COLO668 (cell line): ENCODE measurements around the gene IFIT3.
A peak's percentile ranks its signal among the peaks of the same experiment; 100 is the strongest.
"Not testable (repeated sequence)": the region's sequence is repeated elsewhere in the genome, so short reads cannot be mapped to it uniquely, and the experiment has no call there.

Experiments
- DNase-seq: peaks from one replicate; lab custom pipeline; 2025; ENCODE audit not compliant: unreplicated experiment; lab: John Stamatoyannopoulos, UW

The IFIT3 gene

DNA sequence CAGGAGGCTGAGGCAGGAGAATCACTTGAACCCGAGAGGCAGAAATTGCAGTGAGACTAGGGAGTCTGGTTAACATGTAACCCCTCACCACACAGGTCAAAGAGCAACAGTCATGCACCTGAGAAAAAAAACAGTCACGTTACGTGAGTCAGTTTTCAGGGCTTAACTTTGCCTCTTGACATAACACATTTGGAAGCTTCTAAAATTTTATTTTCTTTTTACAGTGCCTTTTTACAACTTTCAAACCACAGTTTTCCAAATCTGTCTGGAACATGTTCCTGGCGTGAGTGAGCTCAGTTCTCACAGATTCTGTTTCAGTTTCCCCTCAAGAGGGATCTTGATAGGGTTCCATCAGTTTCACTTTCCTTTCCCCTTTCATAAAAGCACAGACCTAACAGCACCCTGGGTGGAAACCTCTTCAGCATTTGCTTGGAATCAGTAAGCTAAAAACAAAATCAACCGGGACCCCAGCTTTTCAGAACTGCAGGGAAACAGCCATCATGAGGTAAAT lies 4.4 kb downstream of the IFIT3 start:
- DNase-seq: no peak

DNA sequence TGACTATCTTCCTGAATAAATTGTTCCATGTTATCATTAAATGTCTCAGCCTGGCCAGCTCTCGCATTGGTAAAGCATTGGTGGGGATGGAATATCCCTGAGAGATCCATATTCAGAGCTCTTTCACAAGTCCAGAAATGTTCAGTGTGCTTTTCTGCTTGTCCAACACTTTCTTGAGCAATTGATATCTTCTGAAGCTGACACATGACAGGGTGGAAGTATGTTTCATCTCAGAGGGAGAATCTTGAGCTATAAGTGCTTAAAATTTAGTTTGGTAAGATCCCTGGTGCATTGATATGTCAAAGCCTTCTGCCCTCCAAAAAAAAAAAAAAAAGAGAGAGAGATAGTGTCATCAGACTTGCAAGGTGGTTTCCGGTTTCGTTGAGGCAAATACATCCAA lies 7.4 kb downstream of the IFIT3 start:
- DNase-seq: no peak

DNA sequence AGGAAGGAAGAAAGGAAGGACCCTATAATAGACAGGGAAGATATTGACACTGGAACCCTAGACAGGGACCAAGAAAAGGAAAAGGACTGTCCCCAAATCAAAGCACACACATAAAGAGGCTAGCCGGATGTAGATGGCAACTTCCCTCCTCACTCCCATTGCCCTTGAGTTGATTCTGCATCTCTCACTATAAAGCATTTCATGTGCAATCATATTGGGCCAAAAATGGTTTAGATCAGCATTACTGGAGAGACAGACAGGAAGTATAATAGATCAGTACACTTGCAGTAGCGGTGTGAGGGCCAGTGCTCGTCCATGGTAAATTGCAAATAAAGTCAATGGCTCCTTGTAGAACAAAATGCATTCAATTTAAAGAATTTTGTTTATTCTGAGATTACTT lies 8.4 kb downstream of the IFIT3 start:
- DNase-seq: no peak

DNA sequence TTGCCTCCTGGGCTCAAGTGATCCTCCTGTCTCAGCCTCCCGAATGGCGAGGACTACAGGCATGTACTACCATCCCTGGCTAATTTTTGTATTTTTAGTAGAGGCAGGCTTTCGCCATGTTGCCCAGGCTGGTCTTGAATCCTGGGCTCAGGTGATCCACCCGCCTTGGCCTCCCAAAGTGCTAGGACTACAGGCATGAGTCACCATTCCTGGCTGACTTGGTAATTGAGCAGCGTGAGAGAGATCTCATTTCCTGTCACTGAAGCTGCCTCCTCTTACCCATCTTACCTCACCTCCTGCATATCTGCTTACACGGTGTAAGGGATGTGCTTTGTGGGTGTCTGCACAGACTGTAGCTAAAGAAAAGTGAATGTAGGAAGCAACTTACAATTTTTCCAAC lies 9.7 kb downstream of the IFIT3 start:
- DNase-seq: peak; percentile 3

DNA sequence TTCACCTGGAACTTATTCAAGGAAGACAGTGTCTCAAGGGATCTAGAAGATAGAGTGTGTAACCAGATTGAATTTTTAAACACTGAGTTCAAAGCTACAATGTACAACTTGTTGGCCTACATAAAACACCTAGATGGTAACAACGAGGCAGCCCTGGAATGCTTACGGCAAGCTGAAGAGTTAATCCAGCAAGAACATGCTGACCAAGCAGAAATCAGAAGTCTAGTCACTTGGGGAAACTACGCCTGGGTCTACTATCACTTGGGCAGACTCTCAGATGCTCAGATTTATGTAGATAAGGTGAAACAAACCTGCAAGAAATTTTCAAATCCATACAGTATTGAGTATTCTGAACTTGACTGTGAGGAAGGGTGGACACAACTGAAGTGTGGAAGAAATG lies 10.9 kb downstream of the IFIT3 start:
- no peak for DNase-seq

DNA sequence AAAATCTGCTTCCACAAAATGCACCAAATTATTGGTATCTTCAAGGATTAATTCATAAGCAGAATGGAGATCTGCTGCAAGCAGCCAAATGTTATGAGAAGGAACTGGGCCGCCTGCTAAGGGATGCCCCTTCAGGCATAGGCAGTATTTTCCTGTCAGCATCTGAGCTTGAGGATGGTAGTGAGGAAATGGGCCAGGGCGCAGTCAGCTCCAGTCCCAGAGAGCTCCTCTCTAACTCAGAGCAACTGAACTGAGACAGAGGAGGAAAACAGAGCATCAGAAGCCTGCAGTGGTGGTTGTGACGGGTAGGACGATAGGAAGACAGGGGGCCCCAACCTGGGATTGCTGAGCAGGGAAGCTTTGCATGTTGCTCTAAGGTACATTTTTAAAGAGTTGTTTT lies 12.1 kb downstream of the IFIT3 start:
- no peak for DNase-seq

DNA sequence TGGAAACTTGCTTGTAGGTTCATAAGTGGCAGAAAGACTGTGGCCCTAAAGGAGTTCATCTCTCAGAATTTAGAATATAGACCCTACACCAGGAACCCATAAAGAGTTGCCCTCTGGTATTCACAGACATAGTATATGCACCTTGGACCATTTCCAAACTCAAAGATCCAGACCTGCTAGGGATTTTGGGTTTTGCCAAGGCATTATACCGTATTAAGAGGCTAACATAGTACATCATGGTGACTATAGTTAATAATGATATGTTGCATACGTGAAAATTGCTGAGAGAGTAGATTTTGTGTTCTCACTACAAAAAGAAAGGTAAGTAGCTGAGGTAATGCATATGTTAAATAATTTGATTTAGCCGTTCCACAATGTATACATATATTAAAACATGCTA lies 13.9 kb downstream of the IFIT3 start:
- no peak for DNase-seq

DNA sequence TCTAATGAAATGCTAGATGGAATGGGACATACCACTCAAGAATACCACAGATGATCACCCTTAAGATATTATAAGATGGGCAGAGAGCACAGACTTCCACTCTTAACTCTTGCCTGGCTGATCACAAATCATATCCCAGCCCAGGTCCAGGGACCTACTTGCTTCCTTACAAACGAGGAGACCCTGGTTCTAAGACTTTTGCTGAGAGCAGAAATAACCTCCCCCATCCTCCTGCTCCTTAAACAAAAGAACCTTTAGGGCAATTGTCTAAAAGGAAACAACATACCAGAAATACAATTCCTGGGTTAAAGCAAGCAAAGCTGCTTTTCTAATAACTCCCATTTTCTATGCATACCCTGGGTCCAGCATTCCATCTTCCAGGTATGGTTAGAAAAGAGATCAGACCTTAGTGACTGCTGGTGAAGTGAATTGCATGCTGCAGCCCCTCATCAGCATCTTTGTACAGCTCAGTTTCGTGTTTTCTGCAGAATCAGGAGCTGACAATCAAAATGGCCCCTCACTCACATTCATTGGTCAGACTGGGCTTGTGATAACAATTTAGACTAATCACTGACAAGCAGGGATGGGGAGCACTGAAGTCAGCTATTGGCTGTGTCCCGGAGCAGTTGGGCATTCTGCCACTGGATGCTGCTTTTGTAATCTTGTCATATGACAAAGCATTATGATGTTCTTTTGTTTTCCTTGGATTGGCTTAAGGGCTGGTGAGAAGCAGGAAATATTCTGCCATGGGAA lies 14.6 kb downstream of the IFIT3 start:
- no peak for DNase-seq

DNA sequence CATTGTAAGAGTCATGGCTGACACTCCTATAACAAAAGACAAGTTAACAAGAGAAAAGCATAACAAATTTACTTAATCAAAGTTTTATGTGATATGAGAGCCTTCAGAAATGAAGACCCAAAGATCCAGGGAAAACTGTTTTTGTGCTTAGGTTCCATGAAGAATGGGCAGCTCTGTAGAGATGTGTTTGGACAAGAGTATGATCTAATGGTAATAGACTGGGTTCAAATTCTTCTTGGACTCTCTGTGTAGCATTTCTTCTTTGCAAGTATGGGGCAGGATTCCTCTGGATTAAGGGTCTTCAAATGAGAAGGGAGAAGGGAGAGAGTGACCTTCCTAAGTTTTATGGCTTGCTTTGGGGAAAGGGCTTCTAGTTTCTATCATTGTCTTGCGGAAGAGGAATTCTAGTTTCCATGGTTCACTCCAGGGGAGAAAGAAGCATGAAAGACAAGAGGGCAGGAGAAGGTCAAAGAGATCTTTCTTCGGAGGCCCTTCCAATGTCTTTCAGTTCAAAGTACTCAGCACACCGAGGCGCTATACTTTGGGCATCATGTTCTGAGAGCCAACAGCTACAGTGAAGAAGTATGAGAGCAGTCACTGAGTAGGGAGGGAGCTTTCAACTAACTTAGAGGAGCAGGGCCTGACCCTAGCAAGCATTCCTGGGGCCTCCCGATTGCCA lies 15.4 kb downstream of the IFIT3 start:
- DNase-seq: no peak

DNA sequence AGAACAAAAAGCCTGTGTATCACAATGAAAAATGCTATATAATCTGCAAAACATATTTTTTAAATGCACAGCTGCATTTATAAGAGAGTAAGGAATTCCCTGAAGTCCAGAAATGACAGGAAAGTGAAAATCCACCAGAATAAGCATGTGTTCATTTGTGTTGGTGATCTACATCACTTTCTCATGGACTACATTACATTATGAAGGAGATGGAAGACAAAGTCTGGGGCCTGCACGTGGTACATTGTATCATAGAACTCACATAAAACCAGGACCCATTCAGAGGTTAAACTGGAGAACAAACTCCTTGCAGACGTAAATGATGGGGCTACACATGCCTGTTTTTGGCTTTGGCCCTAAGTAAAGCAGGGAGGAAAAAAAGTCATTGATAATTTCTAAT lies 16.4 kb downstream of the IFIT3 start:
- no peak for DNase-seq

DNA sequence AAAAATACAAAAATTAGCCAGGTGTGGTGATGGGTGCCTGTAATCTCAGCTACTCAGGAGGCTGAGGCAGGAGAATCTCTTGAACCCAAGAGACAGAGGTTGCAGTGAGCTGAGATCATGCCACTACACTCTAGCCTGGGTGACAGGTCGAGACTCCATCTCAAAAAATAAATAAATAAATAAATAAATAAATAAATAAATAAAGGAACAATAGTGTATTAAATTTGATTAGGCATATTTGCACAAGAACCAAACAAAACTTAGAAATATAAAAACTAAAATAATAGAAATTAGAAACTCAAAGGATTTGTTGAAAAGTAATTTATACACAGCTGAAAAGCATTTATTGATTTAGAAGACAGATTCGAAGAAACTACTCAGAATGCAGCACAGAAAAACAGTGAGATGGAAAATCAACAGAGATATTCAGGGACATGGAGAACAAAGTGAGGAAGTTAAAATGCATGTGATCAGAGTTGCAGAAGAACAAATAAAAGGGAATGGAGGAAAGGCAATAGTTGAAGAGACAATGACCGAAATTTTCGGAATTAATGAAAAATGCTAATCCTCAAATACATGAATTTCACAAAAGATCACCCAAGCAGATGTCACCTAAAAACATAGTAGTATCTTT lies 17.7 kb downstream of the IFIT3 start:
- no peak for DNase-seq

DNA sequence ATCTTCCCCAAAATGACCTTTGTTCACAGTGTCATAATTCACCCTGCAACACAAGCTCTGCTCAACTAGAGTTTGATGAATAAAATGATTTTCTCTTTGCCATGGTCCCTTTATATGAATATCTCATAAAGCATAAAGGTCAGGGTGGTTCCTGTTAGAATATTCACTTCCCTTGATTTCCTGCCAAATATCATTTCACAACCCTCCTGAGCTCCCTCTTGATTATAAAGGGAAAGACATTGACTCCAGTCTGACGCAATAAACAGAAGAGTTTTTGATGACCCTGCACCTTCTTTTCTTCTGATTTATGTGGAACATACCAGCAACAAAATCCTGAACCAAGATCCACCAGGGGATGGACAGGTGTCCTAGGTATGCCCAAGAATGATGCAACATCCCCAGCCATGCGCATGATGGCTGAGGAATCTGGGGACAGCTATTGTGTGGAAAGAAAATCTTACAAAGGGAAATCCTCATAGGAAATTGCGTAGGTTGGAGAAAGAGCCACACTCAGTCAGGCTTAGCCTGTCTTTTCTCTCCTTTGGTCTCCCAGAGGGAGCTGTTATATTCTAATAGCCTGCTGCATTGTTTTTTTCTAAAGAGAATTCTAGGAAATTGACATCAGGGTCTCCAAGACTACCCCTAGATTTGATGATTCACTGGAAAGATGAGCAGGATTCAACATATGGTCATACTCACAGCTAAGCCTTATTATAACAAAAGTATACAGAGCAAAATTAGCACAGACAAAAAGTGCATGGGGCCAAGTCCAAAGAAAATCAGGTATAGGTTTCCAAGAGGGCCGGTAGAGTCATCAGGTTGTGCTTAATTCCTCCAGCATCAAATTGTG lies 18.8 kb downstream of the IFIT3 start:
- no peak for DNase-seq

DNA sequence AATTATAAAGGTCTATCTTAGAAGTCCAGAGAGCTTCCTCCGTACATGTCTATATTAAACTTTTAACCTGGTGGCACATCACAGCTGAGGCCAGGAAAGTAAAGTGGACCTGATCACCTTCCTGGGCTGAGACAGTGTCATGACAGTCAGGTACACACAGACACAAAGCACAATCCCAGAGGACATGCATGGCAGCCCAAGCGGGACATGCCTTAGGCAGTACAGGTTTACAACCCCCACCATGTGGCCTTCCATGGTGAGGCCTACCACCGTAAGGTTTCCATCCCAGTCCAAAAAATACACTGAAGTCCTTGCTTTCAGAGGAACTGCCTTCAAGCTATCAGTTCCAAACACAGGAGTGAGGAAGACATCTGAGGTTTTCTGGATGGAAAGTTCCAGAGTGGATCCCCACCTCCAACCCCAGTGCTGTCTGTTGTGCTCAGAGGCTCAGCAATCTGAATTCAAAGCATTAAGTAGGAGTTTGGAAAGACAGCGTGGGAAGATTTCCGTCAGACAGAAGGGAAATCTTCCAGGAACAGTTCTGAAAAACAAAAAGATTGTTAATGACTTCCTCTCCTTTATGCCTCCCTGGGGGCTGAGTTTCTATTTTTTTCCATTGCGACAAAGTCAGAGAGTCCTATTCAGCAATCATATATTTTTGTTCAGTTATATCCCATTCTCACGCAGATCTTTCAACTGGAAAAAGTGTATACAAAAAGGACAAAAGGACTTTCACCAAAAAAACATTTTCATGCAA lies 20.1 kb downstream of the IFIT3 start:
- DNase-seq: no peak

DNA sequence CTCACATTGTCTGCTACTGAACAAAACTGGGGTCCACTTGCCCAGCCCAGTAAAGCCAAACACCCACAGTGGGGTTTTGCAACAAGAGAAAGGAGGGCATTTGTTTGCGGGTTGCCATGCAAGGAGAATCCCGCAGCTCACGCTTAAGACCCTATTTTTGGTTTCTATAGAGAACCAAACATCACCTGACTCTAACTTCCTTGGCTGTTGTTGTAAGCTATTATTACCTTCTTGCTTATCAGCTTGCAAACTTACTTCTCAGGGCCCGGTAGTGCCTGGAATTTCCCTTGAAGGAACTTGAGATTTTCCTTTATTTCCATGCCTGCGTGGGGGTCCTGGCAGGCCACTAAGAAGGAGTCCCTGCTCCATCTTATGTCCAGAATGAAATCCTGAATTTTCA lies 20.7 kb downstream of the IFIT3 start:
- DNase-seq: no peak

DNA sequence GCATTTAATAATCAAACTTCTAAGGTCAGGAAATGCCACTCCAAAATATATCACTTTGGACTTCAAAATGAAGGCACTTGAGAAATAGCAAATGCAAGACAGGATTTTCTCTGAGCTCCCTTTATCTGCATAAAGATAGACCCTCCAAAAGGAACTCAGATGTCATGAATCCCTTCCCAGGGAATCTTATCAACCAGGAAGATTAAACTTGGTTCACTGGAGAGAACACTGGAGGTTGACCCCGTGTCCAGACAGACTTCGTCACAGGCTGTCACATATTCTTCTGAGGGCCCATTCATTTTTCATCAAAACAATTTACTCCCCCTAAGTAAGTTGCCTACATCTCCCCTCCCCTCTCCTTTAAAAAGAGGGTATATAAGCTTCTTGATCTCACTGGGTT lies 21.2 kb downstream of the IFIT3 start:
- DNase-seq: no peak

DNA sequence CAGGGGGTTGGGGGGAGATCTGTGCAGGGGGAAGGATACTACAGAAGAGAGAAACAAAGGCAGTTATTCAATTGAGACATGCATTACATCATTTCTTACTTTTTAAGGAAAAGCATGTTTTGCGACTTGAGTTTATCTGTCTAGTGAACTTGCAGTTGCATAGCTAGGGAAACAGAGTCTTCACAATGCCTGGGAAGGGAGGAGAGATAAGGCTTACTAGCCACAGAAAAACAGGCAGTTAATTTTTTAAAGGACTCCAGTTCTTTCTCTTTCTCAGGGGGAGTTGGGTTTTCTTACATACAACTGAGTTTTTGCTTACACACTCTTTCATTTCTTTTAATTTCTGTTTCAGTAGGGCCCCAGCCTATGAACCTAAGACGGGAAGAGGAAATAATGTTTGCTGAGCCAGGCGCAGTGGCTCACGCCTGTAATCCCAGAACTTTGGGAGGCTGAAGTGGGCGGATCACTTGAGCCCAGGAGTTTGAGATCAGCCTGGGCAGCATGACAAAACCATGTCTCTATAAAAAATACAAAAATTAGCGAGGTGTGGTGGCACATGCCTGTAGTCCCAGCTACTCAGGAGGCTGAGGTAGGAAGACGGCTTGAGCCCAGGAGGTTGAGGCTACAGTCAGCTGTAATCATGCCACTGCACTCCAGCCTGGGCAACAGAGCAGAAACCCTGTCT lies 23.0 kb downstream of the IFIT3 start:
- not testable (repeated sequence) for DNase-seq

DNA sequence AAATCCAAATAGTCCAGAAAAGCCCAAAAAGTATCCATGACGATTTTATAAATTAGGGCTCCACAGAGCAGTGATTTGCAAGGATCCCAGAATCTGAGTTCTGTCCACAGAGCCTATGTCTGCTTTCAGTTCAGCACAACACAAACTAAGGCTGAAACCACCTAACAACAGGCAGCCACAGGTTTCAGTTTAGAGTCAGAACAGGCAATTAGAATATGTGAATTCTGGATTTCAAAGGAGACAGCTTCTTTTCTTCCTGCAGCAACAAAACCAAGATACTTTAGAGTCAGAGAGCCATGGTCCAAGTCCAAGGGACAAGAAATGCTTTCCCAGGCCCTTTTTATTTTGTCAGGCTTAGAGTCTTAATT lies 23.6 kb downstream of the IFIT3 start:
- DNase-seq: no peak

DNA sequence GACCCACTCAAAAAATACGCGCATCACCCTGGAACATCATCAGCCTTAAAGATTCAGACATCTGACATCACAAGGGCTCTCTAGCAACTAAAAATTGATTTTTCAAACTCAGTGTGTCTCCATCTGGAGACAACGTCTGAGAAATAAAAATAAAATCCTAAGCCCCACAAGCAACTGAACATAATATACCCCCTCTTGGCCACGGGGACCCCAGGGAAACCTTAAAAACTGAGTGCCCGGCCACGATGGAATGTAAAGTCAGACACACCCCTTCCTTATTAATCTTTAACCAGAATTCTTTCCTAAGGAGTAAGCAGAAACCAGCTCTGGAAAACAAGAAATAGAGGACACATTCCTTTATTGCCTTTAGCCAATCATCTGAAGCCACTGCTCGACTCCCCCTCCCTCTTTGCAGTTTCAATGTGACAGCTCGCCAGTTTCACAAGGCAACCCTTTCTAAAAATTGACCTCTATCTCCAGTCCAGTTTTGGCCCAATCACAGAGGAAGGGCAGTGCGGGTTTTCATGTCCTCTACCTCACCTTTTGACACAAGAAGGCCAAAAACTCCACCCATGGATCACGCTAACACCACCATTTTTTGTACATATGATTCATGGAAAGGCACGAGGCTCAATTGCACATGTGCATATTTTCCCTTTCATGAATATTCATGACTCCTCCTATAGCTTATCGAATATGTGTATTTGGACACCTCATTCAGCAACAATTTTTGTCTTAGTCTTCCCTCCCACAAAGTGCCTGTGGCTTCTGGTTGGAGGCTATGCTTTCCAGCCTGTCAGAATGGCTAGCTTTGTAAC lies 24.2 kb downstream of the IFIT3 start:
- no peak for DNase-seq

DNA sequence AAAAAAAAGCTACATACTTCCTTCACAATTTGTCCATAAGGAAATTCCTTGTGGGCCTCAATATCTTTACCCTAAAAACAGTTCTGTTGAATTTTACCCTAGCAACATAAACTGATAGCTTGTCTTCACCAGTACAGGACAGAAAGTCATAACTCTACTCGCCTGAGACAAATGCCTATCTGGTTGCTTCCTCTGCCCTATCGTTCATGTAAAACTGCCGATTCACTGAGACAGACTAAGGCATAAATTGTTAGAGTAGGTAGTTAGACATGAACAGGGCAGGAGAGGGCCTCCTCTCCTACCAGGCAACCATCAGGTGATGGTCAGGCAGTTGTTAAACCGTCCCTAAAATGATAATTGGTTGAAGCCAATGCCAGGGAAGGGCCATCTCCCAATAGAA lies 25.0 kb downstream of the IFIT3 start:
- no peak for DNase-seq
